K562 (cell line): ENCODE measurements around the gene MMP7. TPM values are rescaled to one million over a fixed set of nuclear protein-coding genes. Genes with fewer than 3 reads are reported as not detected.

ENCODE experiments used
- ARID1B ChIP-seq: fragments of 450-650 bp; IDR thresholded peaks from 2 replicates; pipeline ENCODE4 v1.6.1; 2016; ENCODE audit warnings: antibody characterized with exemption, mild to moderate bottlenecking, inconsistent platforms
- ARID2 ChIP-seq: fragments of 450-650 bp; IDR thresholded peaks from 2 replicates; pipeline ENCODE4 v1.6.1; 2017; ENCODE audit warnings: antibody characterized with exemption, mild to moderate bottlenecking
- ARID3B ChIP-seq: fragments of 250-450 bp; sonication (Bioruptor Pico); IDR thresholded peaks from 2 replicates; pipeline ENCODE4 v1.4.0; 2020; ENCODE audit warnings: borderline replicate concordance
- BMI1 ChIP-seq: fragments of 150-350 bp; IDR thresholded peaks from 2 replicates; pipeline ENCODE4 v1.6.1; 2014; ENCODE audit warnings: low read length
- ELF1 ChIP-seq: fragments of 200-800 bp; sonication (Bioruptor generic); IDR thresholded peaks from 2 replicates; pipeline ENCODE4 v1.6.1; 2016; ENCODE audit warnings: missing genetic modification characterization, missing compliant biosample characterization
- EWSR1 ChIP-seq: fragments of 450-650 bp; IDR thresholded peaks from 2 replicates; pipeline ENCODE4 v1.6.1; 2018; ENCODE audit warnings: borderline replicate concordance, mild to moderate bottlenecking, low read depth, moderate library complexity; ENCODE audit not compliant: partially characterized antibody
- GABPA ChIP-seq: fragments of 200-800 bp; sonication (Bioruptor generic); conservative IDR thresholded peaks from 2 replicates; pipeline ENCODE4 v1.6.1; 2016; ENCODE audit warnings: low read depth, missing genetic modification characterization, missing compliant biosample characterization
- HIVEP1 ChIP-seq: fragments of 250-450 bp; sonication (Bioruptor Pico); IDR thresholded peaks from 2 replicates; pipeline ENCODE4 v1.4.0; 2020; ENCODE audit warnings: mild to moderate bottlenecking
- IFI16 ChIP-seq: fragments of 250-450 bp; sonication (Bioruptor Pico); IDR thresholded peaks from 2 replicates; pipeline ENCODE4 v2.1.2; 2022; ENCODE audit warnings: mild to moderate bottlenecking, inconsistent platforms
- KDM5B ChIP-seq: fragments of 200-600 bp; sonication (generic); IDR thresholded peaks from 2 replicates; pipeline ENCODE4 v1.6.1; 2012; ENCODE audit warnings: low read depth, mild to moderate bottlenecking, moderate library complexity, low read length, control low read depth, inconsistent platforms; ENCODE audit not compliant: insufficient replicate concordance
- KHSRP ChIP-seq: fragments of 450-650 bp; IDR thresholded peaks from 2 replicates; pipeline ENCODE4 v1.6.1; 2017
- NRF1 ChIP-seq, 2 experiments: fragments of 450-650 bp; IDR thresholded peaks in 1 of 2; conservative IDR thresholded peaks in 1 of 2; 2 replicates each; pipeline ENCODE4 v1.6.1; 2014; ENCODE audit warnings: mild to moderate bottlenecking in 2 of 2
- TFAM ChIP-seq: fragments of 250-450 bp; sonication (Bioruptor Pico); conservative IDR thresholded peaks from 2 replicates; pipeline ENCODE4 v1.5.0; 2021; ENCODE audit warnings: mild to moderate bottlenecking, moderate library complexity
- USF1 ChIP-seq: sonication (generic); formaldehyde crosslinking; IDR thresholded peaks from 2 replicates; pipeline ENCODE4 v1.9.0; 2022; ENCODE audit warnings: mild to moderate bottlenecking, missing genetic modification reagents
- ZFX ChIP-seq: sonication (generic); formaldehyde crosslinking; IDR thresholded peaks from 2 replicates; pipeline ENCODE4 v1.8.0; 2022; ENCODE audit warnings: mild to moderate bottlenecking, missing genetic modification reagents, moderate library complexity
- ZKSCAN8 ChIP-seq: fragments of 200-800 bp; sonication (Bioruptor generic); IDR thresholded peaks from 2 replicates; pipeline ENCODE4 v1.6.1; 2016; ENCODE audit warnings: missing genetic modification characterization, missing compliant biosample characterization
- ZNF232 ChIP-seq: sonication (generic); formaldehyde crosslinking; IDR thresholded peaks from 2 replicates; pipeline ENCODE4 v1.8.0; 2022; ENCODE audit warnings: mild to moderate bottlenecking, missing genetic modification reagents
- ZNF311 ChIP-seq: fragments of 250-450 bp; sonication (Bioruptor Pico); IDR thresholded peaks from 2 replicates; pipeline ENCODE4 v1.4.0; 2020; ENCODE audit warnings: mild to moderate bottlenecking, moderate library complexity
- ZNF584 ChIP-seq: fragments of 200-800 bp; sonication (Bioruptor generic); IDR thresholded peaks from 2 replicates; pipeline ENCODE4 v1.6.1; 2016; ENCODE audit warnings: low read depth, mild to moderate bottlenecking, missing genetic modification characterization, missing compliant biosample characterization
- polyA plus RNA-seq, 8 experiments: library from polyadenylated mRNA; depleted of rRNA in 4 of 8; stranded (reverse) in 5 of 8; unstranded in 3 of 8; fragments of >200 nt; fragmentation: Nextera tagmentation in 2 of 8; fragmentation: Illumina TruSeq in 1 of 8; extraction: Ambion mirVana in 2 of 8; extraction: Trizol in 1 of 8; gene quantifications; 2 replicates each; pipeline versions ENCODE4 v1.2.1 to v1.2.3, GENCODE V29; 2011 to 2014; ENCODE audit warnings: inconsistent platforms in 1 of 8, missing spikeins in 1 of 8
- total RNA-seq, 7 experiments: library from RNA; depleted of rRNA in 6 of 7; stranded (reverse); fragments of >200 nt in 6 of 7; fragmentation: Illumina TruSeq in 2 of 7; extraction: Trizol in 2 of 7; gene quantifications; 2 replicates each; pipeline versions ENCODE4 v1.2.1 to v1.2.3, GENCODE V29; 2011 to 2021; ENCODE audit warnings: low replicate concordance in 1 of 7
- TF ChIP-seq, protein P1 (sequence below): fragments of 450-650 bp; IDR thresholded peaks from 2 replicates; pipeline ENCODE4 v1.6.1; 2017; ENCODE audit warnings: antibody characterized with exemption, mild to moderate bottlenecking
- TF ChIP-seq, protein P2 (sequence below): fragments of 450-650 bp; formaldehyde crosslinking; IDR thresholded peaks from 2 replicates; pipeline ENCODE4 v1.4.0; 2022; ENCODE audit warnings: missing genetic modification characterization

MMP7 gene
- total and polyA plus RNA-seq, 9 of the 15 experiments (the other 6 are each of a cell fraction or from before 2014, with no cell fraction given): 0.13 TPM; not detected in 8

DNA sequence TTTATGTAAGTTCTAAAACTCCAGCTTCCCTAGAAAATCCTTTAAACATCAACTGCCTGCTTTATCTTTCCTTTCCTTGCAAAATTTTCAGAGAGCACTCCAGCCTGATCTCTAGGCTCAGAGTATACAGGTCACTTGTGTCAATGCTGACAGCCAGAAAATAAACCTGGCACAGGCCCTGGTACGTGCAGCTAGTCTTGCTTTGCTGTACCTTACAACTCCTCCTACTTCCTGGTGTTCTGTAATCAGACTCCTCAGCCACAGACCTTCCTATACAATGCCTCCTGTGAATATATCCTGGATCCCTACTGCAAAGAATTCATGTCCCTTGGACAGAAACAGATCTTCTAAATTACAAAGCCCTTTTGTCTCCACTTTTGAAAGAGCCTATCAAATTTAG lies 53.7 kb downstream of the MMP7 start (continued):
- TF ChIP-seq BMI1 (no peak), TFAM (CRISPR knock-in tag) (no peak), ARID1B (peak; percentile 43; the same call in 1 of the 2 replicates), EWSR1 (no peak), ZFX (CRISPR knock-in tag) (no peak), NRF1 (conservative IDR thresholded peaks at IDR 0.05 in 1 of 2, IDR thresholded peaks at IDR 0.05 in 1 of 2) (0 out of 4 replicates have a peak, but pooled peaks of 1 of the 2 experiments have one; percentile 7), GABPA (tag) (0 out of 2 replicates have a peak, but pooled peaks have one; percentile 21), ELF1 (tag) (peak; percentile 33; the same call in 1 of the 2 replicates), ZNF311 (CRISPR knock-in tag) (no peak), ARID2 (no peak), ZNF232 (no peak), ZKSCAN8 (CRISPR knock-in tag) (0 out of 2 replicates have a peak, but pooled peaks have one; percentile 33), IFI16 (CRISPR knock-in tag) (no peak), HIVEP1 (CRISPR knock-in tag) (0 out of 2 replicates have a peak, but pooled peaks have one; percentile 13), ZNF584 (0 out of 2 replicates have a peak, but pooled peaks have one; percentile 24), ARID3B (CRISPR knock-in tag) (no peak), KHSRP (no peak), KDM5B (peak; percentile 49), USF1 (no peak)
- TF ChIP-seq, protein P1, sequence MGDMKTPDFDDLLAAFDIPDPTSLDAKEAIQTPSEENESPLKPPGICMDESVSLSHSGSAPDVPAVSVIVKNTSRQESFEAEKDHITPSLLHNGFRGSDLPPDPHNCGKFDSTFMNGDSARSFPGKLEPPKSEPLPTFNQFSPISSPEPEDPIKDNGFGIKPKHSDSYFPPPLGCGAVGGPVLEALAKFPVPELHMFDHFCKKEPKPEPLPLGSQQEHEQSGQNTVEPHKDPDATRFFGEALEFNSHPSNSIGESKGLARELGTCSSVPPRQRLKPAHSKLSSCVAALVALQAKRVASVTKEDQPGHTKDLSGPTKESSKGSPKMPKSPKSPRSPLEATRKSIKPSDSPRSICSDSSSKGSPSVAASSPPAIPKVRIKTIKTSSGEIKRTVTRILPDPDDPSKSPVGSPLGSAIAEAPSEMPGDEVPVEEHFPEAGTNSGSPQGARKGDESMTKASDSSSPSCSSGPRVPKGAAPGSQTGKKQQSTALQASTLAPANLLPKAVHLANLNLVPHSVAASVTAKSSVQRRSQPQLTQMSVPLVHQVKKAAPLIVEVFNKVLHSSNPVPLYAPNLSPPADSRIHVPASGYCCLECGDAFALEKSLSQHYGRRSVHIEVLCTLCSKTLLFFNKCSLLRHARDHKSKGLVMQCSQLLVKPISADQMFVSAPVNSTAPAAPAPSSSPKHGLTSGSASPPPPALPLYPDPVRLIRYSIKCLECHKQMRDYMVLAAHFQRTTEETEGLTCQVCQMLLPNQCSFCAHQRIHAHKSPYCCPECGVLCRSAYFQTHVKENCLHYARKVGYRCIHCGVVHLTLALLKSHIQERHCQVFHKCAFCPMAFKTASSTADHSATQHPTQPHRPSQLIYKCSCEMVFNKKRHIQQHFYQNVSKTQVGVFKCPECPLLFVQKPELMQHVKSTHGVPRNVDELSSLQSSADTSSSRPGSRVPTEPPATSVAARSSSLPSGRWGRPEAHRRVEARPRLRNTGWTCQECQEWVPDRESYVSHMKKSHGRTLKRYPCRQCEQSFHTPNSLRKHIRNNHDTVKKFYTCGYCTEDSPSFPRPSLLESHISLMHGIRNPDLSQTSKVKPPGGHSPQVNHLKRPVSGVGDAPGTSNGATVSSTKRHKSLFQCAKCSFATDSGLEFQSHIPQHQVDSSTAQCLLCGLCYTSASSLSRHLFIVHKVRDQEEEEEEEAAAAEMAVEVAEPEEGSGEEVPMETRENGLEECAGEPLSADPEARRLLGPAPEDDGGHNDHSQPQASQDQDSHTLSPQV: peak; percentile 60
- TF ChIP-seq, protein P2, sequence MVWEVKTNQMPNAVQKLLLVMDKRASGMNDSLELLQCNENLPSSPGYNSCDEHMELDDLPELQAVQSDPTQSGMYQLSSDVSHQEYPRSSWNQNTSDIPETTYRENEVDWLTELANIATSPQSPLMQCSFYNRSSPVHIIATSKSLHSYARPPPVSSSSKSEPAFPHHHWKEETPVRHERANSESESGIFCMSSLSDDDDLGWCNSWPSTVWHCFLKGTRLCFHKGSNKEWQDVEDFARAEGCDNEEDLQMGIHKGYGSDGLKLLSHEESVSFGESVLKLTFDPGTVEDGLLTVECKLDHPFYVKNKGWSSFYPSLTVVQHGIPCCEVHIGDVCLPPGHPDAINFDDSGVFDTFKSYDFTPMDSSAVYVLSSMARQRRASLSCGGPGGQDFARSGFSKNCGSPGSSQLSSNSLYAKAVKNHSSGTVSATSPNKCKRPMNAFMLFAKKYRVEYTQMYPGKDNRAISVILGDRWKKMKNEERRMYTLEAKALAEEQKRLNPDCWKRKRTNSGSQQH (CRISPR knock-in tag): no peak
